Inflammatory macrophage (primary cell): Measurements from ENCODE around the gene WNK4.

Source experiments
- DNase-seq, 2 donors: peaks; one replicate each; pipeline ENCODE4 v3.0.0-alpha.2; 2020 to 2022

Gene WNK4

DNA sequence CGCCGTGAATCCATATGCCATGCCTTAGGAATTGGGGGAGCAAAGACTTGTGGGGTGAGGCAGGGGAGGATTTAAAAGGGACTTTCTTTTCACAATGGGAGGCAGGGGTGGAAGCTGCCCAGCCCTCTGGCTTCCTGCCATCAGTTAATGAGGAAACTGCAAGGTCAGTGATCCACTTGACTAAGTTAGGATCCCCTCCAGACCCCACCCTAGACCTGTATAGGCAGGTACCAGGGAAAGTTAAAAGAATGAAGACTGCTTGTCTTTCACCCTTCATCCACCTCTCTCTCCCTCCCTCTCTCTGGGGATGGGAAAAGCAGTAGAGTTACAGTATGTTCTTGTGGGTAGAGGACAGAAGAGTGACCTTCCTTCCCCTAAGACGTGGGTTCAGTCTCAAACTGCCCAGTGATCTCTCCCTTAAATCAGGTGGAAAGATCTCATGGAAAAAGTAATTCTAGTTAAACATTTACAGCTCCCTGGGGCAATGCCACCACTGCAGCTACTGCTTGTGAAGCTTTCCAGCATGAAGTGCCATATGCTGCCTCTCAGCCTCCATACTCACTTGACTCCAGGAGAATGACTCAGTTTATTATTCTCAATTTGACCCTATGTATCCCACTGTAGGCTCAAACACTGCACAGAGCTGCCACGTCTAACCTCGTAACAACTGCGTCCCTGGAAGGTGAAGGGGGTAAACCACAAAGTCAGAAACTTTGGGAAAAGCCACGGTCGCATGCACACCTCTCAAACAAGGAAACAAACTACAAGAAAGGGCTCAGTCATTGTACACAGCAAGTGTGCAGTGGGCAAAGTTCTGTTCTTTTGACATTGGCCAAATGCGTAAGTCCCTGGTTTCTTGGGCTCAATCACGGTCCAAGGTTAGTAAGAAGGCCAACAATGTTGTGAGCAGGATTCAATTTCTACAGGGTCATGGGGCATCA is 16.9 kb downstream of the WNK4 start:
- DNase-seq = no peak

DNA sequence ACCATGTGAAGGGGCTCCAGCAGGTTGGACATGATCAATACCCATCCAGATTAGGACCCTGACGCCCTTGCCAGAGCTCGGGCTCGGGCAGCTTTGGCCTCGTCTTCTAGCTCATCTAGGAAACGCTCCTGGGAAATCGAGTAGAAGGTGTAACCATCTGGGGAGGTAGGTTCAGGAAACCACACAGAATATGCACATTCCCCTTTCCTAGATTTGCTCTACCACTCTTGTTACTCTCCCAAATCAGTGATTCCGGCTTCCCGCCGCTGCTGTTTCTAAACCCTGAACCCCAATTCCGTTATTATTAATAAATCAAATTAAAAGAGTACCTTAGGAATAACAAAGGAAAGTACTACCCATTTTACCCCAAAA is 17.6 kb downstream of the WNK4 start:
- no peak for DNase-seq

DNA sequence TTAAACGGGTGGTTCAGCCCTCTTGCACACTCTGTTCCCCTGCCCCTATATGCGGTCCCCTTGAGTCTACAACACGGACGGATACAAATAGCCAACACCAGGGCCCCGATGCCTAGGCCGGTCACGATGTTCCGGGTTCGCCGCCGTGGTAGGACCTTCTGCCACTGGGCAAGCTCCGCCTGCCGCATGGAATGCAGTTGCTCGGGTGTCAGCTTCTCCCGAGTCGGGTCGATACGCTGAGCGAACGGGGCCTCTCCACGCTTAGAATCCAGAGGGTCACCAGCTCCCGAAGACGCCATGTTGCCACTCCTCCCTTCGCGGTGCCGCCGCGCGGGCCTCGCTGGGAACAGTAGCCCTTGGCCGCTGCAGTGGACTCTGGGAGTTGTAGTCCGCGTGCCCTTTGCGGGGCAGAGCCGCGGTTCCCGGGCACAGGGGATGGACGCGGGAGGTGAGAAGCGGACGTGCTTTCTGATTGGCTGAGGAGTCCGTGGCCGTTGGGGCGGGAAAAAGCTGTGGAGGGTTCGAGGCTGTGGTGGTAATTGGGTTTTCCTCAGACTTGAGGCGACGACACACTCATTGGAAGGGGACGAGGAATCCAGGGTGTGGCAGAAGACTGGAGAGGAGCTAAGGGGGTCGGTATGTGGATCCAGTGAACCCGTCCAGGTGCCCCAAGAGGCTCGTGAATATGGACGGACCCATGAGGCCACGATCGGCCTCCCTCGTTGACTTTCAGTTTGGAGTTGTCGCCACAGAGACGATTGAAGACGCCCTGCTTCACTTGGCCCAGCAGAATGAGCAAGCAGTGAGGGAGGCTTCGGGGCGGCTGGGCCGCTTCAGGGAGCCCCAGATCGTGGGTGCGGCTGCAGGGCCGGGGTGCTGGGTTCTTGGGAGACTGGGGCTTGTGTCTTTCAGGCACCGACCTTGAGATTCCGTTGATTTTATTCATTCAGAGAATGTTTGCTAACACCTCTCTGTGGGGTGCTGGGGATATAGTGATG is 18.3 kb downstream of the WNK4 start, which contains the start of the genes CNTD1 and COA3:
Gene CNTD1, plus strand, starts transcription at position 479 of the 998 bp plus-strand sequence. Its CDS starts 207 bp downstream, at position 686.
Gene COA3, minus strand, starts transcription at position 322 of the 998 bp plus-strand sequence. Its CDS starts 23 bp downstream, at position 299.
- DNase-seq = peak; percentile 72 to 81

DNA sequence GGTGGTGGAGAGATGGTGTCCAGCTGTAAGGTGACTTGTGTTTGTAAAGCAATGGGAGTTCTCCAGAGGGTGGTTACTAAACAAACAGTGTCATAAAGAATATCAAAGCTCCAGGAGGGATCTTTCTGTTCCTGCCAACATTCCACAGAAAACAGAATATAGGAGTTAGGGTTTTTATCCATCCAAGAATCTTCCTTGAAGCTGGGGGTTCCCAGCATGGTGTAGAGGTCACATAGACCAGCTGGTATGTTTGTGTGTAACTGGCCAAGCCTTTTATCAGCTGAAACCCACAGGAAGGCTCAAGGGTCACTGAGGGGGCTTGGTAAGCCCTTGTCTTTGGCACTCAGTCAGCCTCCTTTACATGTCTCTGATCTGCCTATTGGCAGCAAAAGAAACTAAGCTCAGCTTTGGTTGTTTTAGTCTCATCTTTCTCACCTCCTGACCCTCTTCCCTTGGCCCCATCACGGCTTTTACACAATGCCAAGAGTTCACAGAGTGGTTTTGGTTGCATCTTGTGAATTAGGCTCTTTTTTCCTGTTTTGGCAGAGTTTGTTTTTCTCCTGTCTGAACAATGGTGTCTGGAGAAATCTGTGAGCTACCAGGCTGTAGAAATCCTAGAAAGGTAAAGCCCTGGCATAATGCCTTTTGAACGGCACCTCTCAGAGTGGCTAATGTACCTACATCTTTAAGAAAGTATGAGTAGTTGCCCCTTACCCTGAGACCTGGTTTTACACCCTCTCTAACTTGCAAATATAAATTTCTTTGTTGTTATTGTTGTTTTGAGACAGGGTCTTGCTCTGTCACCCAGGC is 22.9 kb downstream of the WNK4 start:
- no peak for DNase-seq

DNA sequence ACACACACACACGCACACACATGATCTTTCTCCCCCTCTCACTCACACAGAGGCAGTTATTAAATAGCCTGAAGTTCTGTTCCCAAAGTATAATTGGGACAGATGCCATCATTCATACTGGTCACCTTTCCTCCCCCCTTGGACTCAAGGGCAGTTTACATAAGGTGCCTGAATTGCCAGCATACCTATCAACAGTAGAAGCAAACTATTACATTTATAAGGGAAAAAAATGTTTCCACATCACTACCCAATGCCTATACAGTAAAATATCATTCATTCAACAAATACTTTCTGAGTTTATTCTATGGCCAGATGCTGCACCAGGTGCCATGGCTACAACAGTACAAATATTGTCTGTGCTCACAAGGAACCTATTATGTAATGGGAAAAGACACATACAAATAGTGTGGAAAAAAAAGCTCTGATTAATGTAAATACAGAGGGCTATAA is 24.5 kb downstream of the WNK4 start:
- DNase-seq = no peak

DNA sequence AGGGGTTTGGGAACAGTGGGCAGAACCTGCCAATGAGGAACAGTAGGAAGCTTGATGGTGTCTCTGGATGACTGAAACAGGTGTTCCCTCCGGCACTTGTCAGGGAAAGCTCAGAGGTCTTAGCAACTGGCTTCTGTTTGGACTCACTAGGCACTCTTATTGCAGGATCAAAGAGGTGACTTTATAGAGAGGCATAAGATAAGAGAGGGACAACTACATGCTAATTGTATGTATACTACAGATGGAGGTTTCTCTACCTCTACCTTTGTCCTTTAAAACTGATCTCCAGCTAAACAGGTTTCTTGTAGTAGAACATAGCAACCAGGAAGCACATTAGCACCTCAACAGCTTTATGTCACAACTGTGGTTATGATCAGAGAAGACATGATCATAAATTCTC is 25.8 kb downstream of the WNK4 start:
- DNase-seq = no peak

DNA sequence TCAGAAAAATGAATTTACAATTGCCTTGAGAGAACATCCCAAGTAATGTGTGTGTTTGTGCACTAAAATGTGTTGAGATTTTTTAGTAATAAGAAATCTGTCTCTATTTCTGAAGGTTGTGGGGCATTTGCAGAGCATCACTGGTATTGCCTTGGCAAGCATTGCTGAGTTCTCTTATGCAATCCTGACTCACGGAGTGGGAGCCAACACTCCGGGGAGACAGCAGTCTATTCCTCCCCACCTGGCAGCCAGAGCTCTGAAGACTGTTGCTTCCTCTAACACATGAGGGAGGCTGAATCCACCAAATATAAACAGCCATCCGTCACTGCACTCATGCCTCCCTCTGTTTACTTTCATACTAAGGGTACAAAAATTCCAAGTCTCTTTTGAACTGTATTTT is 28.8 kb downstream of the WNK4 start:
- peak in 1 of 2 donors; percentile 8 for DNase-seq

DNA sequence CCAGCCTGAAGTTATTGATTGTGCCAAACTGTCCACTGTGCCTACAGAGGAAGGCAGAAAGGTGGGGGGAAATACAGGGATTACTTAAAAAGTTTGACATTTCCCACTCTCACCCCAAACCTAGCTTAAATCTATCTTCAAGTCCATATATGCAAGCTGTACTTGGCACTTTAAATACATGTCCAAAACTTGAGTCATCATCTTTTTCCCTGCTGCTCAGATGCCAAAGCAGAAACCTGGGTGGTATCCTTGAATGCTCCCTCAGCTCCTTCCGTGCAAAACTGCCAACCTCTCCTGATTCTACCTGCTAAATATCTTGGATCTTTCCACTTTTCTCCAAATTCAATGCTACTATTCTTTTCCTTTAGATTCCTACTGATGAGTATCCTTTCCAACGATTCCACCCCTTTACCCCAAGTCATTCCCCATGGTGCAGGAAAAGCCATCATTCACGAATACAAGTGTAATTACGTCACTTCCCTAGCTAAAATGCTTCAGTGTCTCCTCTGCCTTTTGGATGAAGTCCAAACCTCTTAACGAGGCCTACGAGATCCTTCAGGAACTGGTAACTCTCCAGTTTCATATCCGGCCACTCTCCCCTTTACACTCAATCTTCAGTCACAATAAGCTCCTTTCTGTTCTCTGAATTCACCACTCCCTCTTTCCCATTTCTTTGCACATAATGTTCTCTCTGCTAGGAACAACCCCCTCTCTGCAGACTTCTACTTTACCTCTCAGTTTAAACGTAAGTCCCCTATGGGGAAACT is 34.4 kb downstream of the WNK4 start:
- DNase-seq = no peak

DNA sequence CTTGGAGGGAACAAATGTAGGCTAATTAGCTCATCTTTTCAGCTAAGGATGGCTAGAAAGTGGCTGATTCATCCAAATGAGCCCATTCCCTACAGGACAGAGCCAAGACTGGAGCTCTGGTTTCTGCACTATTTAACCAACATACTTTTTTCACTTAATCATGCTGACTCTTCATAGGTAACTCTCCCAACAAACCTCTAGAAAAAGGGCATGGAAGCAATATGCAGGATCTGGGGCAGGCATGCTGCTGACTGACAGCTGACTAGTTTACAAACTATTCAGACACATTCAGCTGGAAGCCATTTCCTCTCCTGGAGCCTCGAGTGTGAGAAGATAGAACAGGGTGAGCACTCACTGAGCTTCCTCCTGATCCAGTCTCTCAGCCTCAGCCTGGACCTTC is 37.5 kb downstream of the WNK4 start:
- DNase-seq = no peak

DNA sequence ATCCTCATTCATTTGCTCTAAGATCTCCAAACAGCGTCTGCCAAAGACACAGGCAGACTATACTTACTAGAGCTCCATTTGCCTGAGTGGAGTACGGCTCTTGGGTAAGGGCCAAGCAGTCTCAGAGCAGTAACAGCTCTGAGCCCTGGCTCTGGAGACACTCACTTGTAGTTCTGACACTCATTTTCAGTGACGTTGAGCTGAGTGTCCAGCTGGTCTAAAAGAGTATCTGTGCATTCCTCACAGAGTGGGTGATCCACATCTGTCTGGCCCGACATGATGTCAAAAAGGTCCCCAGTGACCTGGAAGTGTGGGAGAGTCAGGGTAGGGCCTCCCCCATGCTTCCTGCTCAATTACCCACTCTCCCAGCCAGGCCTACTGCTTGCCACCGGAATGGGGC is 38.0 kb downstream of the WNK4 start:
- DNase-seq = no peak

DNA sequence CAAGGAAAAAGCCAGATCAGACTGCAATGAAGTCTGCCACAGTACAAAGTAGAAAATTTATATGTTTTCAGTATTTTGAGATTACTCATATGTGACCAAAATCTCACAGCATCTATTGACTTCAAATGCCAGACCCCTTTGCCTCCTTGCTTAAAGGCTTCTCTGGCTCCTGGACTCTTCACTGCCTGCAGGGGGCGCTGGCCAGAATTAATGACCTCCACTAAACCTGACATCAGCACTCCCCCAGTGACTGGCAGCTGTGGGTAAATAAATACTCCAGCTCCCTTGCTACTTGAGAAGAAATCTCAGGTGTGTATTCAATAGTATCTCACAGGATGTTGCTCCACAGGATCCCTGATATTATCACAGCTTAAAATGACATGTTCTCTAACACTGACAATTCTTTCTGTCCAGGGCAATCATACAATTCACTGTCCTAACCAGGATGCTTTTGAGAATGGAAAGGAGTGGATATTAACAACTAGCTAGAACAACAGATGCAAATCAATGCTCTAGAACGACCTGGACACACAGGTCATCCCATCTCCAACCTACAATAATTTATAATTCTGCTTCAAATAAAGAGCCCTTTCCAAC is 39.6 kb downstream of the WNK4 start:
- peak; percentile 61 to 70 for DNase-seq

DNA sequence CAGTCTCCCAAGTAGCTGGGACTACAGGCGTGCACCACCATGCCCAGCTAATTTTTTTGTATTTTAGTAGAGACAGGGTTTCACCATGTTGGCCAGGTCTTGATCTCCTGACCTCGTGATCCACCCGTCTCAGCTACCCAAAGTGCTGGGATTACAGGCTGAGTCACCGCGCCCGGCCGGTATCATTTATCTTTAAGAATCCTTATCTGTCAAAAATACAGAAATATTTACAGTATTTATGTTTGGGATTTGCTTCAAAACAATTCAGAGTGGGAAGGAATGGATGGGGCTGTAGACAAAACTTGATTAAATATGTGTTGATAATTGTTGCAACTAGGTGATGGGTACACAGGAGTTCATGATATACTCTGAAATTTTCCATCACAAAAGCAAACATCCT is 40.8 kb downstream of the WNK4 start:
- no peak for DNase-seq

DNA sequence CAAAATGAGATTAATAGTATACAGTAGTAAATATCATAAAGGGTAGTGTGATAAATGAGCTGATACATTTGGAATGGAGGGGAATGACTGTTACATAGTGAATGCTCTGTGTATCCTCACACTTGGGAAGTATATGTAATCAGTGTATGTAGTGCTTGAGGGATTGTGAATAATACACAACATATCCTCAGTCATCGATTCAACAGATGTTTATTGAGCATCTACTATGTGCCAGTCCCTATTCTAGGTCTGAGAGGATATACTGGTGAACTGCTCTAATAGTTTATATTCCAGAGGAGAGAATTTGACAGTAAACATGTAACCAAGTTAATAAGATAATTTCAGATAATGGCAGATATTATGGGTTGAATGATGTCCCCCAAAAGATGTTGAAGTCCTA is 47.1 kb downstream of the WNK4 start:
- DNase-seq = no peak

DNA sequence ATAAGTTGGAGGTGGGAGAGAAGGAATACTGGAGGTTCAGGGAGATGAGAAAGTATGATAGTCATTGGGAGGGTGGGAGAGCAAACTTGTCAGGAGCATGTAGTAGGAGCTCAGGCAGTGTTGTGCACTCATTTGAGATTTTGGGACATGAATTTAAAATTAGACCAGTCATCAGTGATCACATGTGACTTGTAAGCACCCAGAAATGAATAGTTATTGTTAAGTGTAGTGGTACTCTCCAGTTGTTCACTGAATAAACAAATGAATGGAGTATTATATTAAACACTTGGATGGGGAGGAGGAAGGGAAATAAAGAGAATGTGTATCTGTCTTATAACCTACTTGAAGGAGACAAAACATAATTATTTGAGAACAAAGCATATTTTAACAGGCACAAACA is 50.6 kb downstream of the WNK4 start:
- DNase-seq = no peak

DNA sequence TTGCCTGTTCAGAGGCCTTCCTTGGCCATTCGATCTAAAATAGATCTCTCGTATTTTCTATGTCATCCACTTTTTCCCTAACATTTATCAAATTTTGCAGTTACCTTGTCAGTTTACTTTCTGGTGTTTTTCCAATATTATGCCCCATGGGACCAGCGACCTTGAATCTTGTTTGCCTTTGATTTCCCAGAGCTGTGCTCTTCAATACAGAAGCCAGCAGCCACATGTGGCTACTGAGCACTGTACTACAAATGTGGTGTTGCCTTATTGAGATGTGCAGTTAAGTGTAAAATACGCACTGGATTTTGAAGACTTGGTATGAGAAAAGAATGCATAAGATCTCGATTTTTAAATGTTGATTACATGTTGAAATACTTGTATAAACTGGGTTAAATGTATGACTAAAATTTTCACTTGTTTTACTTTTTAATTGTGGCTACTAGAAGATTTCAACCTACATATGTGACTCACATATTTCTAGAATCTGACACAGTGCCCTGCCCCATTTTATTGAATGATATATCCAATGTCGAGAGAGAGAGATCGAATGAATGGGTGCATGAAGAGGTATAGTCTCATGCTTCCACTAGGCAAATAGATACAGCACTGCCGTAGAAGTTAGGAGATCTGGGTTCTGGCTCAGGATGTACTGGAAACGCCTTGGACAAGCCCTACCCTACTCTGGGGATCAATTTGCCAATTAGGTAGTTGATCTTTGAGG is 52.0 kb downstream of the WNK4 start:
- no peak for DNase-seq

DNA sequence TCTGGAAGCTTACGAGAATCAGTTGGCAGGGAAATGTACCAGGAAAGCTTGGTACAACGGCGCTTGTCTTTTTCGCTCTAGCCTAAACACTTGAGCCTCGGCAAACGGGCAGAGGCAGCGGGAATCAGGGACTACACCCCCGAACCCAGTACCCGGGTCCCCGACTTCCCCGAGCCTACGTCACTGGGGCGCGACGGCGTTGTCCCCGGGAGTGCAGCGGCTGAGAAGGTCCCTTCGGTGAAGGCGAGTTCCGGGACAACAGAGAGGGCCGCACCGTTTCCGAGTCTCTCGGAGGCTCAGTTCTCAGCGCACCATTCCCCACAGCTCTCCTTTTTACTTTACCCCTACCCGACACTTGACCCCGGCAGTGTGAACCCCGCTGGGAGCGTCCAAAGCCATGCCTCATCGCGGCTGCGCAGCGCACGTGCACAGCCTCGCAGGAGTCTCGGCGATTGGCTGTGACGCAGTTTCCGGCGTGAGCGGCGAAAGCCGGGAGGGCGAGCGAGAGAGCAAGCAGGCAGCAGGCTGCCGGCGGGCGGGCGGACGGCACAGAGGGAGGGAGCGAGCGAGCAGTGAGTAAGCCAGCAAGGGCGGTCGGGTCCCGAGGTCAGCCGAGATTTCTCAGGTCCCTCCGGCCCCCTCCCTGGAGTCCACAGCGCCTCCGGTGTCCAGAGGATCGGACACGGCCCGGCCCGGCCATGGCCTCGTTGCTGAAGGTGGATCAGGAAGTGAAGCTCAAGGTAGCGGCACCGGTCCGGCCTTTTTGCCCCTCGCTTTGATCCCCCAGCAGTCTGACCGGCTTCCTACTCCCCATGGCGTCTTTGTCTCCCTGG is 52.7 kb downstream of the WNK4 start, which contains the start of gene PSME3:
Gene PSME3, plus strand, starts transcription at position 464 of the 833 bp plus-strand sequence. Its CDS starts 235 bp downstream, at position 699.
- DNase-seq = peak; percentile 89 to 91

DNA sequence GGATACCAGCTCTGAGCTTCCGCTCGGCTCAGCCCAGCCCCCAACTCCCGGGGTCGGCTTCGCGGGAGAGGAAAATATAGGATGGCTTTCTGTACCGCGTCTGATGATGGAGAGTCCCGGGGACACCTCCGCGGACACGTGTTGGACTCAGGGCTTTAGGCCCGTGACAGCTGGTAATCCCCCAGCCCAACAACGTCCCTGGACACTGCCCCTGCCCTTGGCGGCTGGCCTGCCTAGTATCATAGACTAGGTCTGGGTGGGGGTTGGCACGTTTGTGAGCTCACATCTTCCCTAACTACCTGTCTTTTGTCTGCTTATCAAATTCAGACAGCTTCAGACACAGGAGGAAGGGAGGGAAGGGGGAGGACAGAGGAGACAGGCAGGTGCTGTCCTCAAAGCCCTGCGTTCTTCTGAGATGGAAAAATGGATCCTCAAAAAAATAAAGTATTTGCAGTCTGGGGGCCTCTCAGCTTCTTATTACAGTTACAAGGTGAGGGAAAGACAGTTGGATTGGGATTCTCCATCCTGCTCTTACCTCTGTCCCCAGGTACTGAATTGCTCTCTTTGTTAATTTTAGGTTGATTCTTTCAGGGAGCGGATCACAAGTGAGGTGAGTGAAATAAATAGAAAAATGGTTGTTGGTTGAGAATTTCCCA is 53.5 kb downstream of the WNK4 start:
- DNase-seq = no peak

DNA sequence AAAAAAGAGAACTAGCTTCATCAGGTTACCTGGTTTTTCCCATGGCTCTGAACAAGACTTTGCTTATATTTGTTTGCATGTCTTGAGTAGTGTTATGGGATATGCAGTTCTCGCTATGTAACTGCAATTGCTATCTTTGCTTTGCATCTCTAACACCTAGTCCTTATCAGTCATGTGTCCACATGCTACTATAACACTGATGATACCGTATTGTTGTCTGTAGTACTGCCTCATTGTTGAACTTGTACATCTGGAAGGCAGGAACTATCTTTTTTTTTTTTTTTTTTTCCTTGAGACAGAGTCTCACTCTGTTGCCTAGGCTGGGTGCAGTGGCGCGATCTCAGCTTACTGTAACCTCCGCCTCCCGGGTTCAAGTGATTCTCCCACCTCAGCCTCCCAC is 55.3 kb downstream of the WNK4 start:
- no peak for DNase-seq
